ENCODE results near the gene LRP1B.

The LRP1B gene

DNA sequence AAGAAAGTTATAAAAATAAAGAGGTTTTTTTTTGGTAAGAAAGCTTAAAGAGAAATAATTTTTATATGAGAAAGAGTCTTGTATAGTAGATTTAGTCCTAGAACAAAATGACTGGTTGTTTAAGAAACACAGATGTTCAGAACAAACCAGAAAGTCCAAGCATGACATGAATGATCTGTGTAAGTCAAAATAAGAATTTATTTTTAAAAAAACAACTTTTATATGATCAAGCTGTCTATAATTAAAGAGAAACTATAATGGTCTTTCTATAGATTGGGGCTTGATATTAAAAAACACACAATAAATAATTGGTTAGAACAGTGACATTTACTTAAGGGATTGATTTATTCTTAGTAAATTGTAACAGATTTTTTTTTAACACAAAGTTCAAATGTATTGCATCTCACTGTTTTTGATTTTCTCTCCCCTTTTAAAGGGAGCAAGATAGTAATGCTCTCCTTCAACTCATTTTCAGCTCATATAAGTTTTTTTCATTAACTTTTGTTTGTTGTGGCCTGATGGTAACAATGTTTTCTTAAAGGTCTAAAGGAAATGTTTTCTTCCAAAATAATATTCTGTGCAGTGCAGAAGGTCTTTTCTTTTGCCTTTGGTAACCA is 1256.8 kb downstream of the LRP1B start:
- no peak for DNase-seq

DNA sequence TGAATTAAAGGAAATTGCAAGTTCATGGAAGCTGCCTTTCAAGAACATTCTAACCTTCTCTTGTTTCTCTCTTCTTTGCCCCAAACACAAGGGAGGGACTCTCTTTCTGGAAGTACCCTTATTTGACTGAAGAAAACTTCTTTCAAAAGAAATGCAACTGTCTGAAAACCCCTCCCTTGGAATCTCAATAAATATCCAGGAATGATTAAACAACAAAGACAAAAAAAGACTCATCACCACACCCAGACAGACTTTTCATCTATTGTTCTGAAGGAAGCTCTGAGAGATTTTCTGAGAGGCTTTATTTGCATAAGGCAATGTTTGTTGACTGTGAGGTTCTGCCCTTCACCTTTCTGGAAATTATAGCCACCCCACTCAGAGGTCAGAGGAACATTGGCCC is 1260.9 kb downstream of the LRP1B start:
- DNase-seq, result no peak

DNA sequence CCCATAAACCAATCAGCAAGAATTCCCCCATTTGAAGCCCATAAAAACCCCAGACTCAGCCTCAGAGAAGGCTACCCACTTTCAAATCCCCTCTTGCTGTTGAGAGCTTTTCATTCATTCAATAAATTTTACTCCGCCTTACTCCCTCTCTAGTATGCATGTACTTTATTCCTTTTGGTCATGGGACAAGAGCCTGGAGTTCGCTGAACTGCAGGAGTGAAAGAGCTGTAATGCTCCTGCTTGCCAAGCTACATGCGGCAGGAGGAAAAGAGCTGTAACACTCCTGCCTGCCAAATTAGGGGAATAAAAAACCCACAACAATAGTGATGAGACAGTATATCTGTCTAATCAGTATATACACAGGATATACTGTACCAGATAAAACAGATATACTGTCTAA is 1261.7 kb downstream of the LRP1B start:
- DNase-seq, result no peak

DNA sequence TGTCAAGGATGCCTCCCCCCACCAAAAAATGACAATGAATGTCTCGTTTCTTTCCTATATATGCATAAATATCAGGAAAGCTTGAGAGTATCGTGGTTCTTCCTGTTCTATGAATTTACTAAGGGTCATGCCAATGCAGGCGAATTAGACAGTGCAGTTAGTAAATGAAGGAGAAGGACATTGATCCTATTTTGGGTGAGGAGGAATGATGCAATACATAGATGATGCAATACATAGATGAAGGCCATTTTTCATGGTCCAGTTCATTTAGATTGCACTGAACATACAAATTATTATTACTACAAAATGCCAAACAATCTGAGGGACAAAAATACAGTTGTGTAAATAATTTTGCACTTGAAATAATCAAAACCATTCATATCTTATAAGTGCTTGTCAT is 1265.0 kb downstream of the LRP1B start:
- DNase-seq, result no peak

DNA sequence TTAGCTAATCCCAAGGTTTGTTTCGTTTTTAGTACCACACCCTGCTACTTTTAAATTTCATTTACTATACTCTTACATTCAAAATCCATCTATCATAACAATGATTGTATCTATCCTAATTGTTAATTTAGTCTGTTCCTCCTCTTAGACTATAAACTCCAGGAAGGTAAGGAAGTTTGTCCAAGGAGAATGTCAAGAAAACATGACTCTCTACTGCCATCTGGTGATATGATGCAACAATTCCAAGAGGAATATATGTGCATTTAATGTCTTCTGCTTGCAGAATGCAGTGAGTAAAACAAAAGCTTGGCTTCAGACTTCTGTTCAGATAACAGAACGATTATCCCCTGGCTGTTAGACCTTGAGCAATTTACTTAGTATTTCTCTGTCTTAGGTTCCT is 1267.1 kb downstream of the LRP1B start:
- DNase-seq, result peak in 1 of 2 donors; percentile 1

DNA sequence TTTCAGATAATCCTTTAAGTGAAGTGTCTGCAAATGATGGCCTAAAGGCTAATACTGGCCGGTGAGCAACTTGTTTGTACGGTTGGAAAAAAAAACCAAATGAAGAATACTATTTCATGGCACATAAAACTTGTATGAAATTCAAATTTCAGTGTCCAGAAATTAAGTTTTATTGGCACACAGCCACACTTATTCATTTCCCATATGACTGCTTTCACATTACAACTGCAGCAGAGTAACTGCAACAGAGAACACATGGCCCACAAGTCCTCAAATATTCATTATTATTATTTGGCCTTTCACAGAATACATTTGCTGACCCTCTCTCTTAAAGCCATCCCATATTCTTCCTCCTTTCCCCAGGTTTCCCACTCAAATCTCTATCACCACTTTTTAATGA is 1268.6 kb downstream of the LRP1B start:
- DNase-seq, result no peak

DNA sequence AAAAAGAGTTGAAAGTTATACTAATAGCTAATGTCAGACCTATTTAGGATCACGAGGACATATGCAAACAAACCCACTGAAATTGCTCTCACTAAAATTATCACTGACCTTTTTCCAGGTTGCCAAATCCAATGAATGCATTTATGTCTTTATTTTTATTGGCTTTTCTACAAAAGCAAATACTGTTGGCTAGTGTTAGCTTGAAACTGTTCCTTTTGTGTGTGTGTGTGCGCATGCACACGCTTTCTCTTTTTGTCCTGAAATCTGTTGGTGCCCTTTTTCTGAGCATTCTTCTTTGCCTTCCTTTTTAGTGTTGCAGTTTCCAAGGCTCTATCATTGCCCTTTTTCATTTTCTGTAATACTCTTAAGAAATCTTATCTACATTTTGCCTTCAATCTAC is 1269.2 kb downstream of the LRP1B start:
- no peak for DNase-seq

DNA sequence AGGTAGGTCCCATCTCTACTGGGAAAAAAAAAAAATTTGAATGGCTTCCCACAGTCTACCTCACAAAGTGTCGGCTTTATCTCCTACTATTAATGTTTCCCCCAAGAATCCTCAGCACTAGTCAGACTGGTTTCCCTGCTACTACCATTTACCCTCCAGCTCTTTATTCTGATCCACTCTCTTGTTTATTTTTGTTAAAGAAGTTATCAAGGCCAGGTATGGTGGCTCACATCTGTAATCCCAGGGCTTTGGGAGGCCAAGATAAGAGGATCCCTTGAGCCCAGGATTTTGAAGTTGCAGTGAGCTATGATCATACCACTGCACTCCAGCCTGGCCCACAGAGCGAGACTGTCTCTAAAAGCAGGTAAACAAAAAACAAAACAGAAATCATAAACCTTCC is 1275.3 kb downstream of the LRP1B start:
- no peak for DNase-seq

DNA sequence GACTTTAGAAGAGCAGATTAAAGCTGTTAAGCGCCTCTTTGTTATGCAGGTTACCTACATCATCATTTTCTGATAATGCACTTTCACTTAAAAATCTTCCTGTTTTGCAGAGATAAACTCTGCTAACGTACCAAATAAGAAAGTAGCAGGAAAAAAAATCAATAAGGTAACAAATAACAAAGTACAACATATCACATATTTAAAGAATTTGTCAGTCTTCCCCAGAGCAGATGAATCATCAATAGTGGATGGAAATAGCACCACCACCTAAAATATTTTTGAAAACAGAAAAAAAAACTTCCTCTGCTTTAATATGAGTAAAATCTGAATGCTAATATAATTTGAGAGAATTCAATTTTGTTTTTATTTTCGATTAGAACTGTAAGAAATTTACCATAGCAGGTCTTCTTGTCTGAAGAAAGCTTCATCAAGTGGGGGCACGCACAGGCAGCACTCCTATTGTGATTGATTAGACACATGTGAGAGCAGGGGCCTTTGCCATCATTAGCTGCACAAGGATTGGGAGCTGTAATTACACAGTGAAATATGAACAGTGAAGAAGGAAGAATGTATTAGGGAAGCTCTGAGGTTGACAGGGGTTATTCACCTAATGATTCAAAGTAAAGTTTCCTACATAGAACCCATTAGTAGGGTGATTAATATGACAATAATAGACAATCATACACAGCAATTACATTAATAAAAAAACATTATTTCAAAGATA is 1279.4 kb downstream of the LRP1B start:
- DNase-seq, result no peak

DNA sequence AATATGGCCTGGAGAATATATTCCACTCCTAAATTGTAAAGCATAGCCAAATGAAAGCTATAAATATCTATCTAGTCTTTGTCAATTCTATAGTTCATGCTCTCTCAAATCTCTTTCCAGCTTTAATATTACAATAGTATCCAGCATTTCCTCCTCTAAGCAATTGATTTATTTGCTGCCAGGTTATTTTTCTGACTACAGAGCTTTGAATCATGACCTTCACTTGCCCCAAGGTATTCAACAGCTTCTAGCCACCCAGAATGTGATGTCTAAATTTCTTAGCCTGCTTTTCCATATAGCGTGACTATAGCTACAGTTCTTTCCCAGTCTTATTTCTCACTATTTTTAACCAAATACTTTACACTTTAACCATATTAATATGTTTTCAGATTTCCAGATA is 1287.6 kb downstream of the LRP1B start:
- no peak for DNase-seq

DNA sequence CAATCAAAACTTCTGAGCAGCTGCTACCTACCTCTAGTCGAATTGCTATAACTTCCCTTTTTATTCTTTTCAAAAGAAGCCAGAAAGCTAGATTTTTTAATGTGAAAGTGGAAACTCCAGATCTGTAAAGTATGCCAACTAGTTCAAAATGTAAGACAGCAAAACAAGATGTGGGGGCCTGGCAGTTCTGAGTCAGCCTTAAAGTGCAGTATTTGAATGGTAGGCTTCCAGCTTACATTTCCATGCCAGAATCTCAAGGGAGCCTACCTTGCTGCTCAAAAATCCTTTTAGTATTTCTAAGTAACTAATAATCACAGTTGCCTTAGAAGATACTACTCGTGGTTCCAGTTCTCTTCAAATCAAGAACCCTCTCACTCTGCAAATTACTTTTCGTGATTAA is 1288.7 kb downstream of the LRP1B start:
- peak in 1 of 2 donors; percentile 11 for DNase-seq

DNA sequence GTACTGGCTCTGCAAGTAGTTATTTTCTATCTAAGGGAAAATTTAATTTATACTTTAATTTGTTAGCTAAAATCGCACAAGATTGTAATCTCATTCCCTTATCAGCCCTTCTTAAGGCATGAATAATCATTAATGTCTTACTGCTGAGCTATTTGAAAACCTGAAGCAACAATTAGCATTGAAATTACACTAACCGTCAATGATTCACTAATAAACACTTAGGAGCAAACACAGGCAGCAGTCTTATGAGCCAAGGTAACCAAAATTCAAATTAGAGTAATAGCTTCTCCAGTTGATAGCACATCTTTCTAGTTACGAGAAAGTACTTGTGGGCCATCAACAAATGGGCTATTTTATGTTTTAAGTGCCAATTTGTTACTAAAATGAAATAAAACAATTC is 1289.7 kb downstream of the LRP1B start:
- DNase-seq, result no peak

DNA sequence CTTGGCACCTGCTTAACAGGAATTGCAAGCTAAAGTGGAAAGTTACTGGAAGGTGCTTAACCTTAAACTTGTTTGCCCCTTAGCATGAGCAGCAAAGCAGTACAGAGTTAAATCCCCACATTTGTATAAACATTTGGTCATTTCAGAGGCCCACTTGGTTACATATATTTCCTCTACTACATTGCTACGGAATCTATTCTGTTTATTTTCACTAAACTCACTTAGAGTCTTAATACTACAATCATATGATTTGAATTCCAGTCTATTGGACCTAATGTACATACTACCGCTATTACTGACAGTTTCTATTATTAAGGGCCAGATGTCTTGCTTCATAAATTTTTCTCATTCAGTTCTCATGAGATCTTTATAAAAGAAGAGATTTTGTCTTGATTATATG is 1294.0 kb downstream of the LRP1B start:
- DNase-seq, result no peak

DNA sequence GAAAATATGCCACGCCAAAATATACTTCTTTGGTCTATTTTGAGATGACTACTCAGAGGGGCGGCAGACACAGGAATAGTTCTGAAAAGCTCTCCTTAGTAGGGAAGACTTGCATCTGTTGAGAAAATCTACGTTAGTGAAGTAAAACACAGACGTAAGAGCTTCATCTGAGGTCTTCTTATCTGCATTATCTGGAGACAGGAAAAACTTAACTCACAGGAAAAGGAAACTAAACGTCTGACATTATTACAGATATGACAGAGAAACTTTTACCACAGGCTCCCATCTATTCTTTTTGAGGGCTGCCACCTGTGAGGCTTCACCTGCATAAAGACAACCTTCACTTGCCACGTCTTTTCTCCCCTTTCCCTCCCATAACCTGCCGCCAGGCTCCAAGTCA is 1295.7 kb downstream of the LRP1B start:
- no peak for DNase-seq

DNA sequence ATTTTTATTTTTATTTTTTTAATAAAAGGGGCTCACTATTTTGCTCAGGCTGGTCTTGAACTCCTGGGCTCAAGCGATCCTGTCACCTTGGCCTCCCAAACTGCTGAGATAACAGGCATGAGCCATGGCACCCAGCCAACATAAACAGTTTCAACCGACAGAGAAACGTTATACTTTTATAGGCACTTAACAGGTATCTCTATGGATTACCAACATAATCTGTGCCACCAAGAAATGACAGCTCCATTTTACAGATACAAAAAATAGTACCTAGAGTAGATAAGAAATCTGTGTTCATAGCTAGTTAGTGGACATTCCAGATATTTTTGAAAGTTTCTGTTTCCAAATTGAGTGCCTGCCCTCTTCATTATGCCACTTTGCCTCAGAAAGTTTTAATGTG is 1316.7 kb downstream of the LRP1B start:
- no peak for DNase-seq

DNA sequence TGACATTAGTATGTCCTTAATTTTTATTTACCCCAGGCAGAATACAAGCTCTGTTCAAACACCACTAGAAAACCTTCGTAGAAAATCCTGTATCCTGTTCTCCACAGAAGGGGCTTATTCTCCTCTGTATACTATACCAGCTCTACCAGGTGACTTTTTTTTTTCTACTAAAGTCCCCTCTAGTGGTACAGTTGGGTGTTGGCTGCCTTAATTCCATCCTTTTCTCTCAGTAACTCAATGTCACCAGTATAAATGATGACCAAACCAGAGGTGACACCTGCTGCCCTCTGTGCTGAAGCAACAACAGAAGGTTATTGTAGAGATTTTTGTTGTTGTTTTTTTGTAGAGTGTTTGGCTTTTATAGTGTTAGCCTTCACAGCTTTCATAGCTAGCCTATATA is 1322.0 kb downstream of the LRP1B start:
- no peak for DNase-seq

DNA sequence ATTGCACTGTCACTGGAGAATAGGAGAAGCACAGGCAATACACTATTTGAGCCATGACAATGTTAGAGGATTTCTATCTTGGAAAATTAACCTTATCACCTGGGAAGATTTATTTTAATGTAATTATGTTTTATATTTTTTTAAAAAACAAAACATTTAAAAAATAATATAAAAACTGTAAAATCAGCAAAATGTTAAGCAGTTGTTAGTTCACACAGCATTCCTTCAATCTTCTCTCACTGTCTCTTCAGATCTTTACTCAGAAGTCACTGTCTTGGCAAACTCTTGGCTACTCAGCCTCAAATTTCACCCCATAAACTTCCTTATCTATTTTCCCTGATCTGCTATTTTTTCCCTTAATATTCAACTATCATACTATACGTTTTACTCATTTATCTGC is 1322.6 kb downstream of the LRP1B start:
- no peak for DNase-seq

DNA sequence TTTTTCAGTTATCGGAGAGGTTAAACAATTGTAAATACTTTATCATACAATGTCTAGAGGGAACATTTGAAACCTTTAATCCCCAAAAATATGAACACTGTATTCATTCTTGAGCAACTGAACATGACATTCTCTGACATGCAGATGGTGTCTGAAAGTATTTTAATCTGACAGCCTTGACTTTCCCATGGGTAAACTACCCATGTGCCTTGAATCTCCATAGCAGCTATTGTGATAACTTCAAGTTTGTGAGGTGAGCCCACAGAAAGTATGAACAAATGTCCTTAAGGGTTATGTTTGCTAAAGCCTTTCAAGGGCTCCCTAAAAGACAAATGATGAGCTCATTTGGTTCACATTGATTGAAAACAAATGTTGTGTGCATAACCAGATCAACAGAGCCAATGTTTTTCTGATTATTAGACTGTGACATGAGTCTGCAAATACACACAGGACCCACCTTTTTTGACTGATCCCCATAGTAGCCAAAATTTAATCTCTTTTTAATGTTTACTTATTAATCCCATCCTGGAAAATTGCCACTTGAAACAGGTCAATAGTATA is 1326.0 kb downstream of the LRP1B start:
- no peak for DNase-seq

DNA sequence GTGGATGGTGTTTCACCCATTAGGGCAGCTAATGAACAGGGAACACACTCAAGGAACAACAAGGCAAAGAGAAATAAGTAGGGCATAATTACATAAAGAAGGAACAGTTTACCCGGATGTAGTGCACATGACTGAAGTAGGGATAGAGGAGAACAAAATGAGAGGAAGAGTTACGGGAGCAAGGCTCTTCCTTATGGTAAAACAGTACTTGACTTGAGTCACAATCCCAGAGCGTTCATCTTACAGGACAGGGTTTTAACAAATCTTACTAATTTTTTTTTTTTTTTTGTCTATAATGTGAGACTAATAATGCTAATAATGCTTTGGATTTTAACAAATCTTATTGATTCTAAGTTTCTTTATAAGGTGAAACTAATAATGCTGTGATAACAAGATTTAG is 1329.5 kb downstream of the LRP1B start:
- DNase-seq, result no peak

DNA sequence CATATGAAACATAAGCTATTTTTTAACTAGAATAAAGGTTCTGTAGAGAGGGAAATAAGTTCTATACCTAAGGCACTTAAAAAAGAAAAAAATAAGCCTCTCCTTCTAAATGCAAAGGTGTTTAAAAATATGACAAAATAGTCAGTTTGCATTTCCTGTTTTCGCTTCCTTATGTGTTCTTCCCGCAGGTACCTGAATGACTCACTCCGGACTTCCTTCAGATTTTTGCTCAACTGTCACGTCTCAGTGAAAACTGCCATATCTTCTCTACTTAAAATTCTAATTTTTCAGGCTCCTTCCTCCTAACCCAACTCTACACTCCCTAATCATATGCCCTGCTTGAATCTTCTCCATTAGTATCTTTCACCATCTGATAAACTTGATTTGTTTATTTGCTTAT is 1333.1 kb downstream of the LRP1B start:
- DNase-seq, result no peak

DNA sequence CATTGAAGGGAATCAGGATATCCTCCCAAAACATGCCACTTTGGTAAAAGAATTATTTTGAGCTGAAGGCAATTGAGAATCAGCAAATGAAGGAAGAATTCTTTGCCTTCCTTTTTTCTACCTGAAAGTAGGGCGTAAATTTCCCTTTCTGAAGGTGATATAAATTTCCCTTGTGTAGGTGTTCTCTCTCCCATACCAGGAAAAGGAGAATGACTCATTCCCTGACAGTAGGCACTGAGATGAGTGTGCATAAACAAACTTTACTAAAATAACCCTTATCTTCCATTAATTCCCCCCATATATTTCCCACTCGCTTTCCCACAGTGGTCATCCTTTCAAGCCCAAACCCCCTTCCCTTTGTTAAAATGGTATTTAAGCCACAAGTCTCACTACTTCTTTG is 1339.0 kb downstream of the LRP1B start:
- DNase-seq, result no peak

DNA sequence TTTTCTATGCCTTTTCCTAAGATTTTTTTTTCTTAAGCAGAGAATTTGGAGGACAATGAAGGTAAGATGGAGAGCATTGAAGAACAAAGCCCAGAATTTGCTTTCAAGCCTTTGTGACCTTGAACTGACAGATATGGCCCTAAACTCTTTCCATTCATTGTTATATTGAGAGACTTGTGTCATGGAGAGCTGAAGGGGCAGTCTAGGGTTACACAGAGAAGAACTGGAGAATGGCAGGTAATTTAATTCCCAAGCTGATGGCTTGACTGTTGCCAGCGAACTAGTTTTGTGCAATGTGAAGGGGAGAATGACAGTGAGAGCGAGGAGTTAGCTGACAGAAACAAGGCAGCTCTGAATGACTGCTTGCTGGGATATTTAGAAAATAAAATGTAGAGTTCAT is 1344.2 kb downstream of the LRP1B start:
- no peak for DNase-seq

DNA sequence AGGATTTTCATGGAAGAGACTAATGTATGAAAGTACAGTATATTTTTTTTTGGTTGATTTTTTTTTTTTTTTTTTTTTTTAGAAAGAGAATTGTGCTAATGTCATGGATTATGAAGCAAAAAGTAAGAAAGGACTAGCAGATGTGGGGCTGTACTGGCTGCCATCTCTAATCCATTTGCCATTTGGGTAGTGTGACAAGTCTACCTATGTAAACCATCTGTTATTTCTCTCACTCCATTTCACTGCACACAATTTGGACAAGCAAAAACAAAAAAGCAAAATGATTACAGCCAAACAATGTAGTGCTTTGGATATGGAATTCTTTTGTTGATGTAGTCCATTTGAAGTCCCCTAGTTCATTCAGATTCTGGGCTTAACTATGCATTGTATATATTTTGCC is 1355.4 kb downstream of the LRP1B start:
- DNase-seq, result no peak

DNA sequence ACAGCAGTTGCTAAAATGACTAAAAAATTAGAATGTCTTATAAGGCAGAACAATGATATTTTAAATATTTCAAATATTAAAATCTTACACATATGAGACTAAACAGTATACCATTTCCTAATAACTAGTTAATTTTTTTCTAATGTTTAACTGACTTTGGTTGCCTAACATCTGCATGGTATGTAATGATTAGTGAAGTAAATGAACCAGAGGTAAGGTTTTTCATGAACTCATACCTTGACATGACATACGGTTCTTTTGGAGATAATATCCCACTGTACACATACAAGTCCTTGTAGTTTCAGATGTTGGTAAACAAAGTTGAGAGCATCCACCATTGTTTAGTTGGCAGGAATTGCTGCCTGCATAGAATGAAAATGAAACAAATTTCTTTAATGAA is 1360.2 kb downstream of the LRP1B start:
- no peak for DNase-seq

DNA sequence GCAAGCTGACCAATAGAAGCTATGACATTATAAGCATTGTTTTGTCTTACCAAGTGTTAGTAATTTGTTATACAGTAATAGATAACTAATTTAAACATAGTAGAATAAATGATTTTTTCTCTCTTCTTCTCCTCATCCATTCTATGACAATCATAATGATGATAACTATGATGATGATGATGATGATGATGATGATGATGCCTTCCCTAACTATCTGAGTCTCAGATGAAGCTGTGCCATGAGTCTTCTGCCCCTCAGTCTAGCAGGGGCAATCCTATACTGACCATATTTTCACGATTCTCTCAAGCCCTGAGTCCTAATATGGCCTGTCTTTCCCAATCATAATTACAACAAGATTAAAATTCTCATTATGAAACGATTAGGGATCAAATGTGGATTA is 1369.0 kb downstream of the LRP1B start:
- DNase-seq, result no peak
